Stimulated activated CD4-positive, alpha-beta T cell treated with anti-CD3 and anti-CD28 coated beads, Interleukin-2, amount 100 ng/mL, for 48 hours (primary cell): ENCODE results near the gene UBR3.
"Not testable (repeated sequence)": the region's sequence is repeated elsewhere in the genome, so short reads cannot be mapped to it uniquely, and the experiment has no call there.

ENCODE experiments used
- DNase-seq, 2 donors: peaks; one replicate each; pipeline ENCODE4 v3.0.0-alpha.2; 2020

Gene UBR3

DNA sequence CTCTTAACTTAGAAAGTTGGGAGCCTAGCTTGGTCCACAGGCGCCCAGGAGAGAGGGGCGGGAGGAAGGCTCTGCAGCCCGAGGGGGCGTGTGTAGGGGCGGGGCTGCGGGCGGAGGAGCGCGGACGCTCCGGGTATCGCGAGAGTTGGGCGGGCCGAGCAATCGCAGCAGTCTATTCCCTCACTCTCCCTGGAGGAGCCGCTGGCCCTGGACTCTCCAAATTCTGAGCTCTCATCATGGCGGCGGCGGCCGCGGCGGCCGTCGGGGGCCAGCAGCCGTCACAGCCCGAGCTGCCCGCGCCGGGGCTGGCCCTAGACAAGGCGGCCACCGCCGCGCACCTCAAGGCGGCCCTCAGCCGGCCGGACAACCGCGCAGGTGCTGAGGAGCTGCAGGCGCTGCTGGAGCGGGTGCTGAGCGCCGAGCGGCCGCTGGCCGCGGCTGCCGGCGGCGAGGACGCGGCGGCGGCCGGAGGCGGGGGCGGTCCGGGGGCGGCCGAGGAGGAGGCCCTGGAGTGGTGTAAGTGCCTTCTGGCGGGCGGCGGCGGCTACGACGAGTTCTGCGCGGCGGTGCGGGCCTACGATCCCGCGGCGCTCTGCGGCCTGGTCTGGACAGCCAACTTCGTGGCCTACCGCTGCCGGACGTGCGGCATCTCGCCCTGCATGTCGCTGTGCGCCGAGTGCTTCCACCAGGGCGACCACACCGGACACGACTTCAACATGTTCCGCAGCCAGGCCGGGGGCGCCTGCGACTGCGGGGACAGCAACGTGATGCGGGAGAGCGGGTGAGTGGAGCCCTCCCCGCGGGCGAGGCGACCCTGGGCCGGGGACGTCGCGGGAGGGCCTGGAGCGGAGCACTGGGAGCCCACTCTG is at the start of gene UBR3:
TSS of gene UBR3 (plus strand) at position 183 of the 869 bp plus-strand sequence. CDS start at position 237, 54 bp downstream.
- DNase-seq = peak; percentile 86 to 92

DNA sequence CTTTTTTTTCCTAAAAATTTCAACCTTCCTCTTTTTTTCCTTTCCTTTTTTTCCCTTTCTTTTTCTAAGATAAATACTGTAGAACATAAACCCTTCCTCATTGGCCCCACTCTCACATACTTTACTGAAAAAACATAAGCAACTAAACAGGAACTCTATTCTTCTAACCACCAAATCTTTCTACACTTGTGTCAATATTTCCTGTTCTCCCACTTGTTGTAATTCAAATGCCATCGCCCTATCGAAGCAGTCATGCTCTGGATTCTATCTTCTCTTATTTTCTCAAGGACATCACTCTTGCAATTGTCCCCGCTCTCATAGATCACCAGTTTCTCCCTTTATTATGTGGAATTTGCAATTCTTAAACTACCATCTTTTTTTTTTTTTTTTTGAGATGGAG is 48.8 kb upstream of the UBR3 start:
- DNase-seq = no peak

DNA sequence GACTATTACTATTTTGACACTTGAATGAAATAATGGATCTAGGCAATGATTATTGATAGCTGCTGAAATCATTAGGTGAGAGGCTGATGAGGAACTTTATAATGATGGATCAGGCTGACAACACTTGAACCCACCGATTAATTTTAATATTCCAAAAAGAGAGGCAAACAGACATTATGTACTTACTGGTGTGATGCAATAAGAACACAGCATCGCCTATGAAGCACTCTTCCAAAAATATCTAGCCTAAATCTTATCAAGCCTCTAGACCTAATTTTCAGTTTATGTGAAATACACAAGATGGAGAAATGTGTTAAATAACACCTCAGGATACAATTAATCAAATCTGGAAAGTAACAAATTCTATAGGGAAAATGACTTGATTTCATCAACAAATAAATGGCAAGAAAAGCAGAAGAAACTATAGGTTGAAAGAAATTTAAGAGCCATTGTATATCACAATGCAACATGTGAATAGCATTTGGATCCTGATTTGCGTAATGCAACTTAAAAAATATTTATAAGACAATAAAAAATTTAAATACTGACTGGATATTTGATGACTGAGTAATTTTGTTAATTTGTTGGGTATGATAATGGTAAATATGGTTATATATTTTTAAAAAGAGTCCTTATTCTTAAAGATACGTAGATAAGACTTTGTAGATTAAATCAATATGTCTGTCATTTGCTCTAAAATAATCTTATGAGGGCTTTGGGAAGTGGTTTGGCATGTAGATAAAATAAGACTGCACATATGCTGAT is 45.8 kb upstream of the UBR3 start:
- DNase-seq = no peak

DNA sequence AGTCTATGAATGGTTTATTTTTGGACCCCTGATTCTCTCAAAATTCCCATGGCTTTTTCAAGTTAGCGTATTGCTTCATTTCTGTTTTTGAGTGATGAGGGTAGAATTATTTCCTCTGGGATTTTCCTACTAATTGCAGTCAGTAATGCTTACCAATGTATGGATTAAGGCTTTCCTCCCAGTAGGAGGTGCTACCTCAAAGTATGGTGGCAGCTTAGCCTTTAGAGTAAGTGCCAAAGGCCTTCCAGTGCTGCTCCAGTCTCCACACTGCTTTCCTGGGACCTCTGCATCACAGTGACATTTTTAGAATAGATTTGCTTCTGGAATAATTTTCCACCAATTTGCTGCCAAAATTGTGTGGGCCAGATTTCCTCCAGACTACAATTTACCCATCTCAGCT is 44.7 kb upstream of the UBR3 start:
- no peak for DNase-seq

DNA sequence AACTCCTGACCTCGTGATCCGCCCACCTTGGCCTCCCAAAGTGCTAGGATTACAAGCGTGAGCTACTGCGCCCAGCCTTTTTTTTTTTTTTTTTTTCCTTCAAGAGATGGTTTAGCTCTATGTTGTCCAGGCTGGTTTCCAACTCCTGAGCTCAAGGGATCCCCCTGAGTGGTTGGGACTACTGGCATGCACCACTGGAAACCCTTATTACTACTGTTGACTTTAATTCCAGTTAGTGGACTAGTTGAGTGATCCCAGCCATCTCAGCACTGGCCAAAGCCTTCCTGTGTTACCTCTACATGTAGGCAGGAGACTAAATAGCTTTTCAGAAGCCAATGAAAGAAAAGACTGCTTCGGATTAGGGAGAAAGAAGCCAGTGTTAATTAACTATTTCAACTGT is 36.7 kb upstream of the UBR3 start:
- DNase-seq = no peak

DNA sequence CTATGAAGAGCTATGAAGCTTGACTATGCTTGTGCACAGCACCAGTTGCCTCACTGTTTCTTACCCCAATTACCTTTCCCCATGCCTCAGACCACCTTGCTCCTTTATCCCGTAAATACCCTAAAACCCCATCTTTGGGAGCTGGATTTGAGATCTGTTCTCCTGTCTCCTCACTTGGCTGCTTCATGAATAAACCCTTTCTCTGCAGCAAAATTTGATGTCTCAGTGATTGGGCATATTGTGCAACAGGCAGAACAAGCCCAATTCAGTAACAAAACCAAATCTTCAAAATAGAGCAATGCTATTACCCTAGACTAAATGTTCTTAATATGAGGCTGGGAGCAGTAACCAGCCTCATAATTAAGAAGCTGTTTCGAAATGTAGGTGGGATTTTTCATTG is 32.1 kb upstream of the UBR3 start:
- DNase-seq = no peak

DNA sequence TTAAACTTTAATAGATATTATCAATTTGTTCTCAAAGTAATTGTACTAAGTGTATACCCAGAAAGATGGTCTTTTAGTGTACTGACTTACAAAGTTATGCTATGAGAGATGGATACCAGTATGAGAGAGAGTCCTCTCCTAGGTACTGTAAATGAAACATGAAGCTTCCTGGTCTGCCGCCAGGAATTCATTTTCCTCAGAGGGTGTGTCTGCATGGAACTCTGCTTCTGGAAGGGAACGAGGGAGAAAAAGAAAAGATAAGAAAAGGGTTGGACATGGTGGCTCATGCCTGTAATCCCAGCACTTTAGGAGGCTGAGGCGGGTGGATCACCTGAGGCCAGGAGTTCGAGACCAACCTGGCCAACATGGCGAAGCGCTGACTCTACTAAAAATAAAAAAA is 30.8 kb upstream of the UBR3 start:
- DNase-seq = no peak

DNA sequence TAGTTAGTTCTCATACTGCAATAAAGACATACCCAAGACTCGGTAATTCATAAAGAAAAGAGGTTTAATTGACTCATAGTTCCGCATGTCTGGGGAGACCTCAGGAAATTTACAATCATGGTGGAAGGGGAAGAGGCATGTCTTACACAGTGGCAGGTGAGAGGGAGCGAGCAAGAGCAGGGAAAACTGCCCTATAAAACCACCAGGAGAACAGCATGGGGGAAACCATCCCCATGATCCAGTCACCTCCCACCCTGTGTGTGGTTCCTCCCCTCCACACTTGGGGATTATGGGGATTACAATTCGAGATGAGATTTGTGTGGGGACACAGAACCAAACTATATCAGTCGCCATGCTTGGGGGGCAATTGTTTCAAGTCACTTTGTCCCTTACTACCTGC is 29.7 kb upstream of the UBR3 start:
- DNase-seq = no peak

DNA sequence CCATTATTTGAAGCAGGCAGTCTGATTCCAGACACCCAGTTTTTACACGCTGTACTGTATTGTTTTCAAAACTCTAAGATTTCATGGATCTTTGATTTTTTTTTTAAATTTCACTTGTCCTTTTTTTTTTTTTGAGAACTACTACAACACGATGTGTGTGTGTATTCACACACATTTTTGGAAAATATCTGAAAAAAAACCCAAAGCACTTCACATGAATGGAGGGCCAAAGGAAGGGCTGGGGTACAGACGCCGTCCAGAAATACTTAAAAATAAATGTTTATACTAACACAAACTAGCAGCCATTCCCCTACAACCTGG is 28.9 kb upstream of the UBR3 start:
- DNase-seq = no peak

- peak; percentile 92 to 93 for DNase-seq
These were observed 28.3 kb upstream of the UBR3 start, which contains the start of gene SSB for GRCh38 chr2:169798718-169799592. Gene SSB, plus strand, starts transcription at chr2:169798871. Its CDS starts 2,090 bp downstream, at chr2:169800961.

DNA sequence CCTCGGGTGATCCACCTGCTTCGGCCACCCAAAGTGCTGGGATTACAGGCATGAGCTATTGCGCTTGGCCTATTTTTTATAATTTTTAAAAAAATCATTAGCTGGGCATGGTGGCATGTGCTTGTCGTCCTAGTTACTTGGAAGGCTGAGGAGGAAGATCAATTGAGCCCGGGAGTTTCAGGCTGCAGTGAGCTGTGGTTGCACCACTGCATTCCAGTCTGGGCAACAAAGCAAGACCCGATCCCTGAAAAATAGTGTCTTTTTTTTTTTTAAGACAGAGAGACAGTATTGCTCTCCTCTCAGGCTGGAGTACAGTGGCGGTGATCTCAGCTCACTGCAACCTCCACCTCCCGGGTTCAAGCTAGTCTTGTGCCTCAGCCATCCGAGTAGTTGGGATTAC is 23.8 kb upstream of the UBR3 start:
- DNase-seq = no peak

DNA sequence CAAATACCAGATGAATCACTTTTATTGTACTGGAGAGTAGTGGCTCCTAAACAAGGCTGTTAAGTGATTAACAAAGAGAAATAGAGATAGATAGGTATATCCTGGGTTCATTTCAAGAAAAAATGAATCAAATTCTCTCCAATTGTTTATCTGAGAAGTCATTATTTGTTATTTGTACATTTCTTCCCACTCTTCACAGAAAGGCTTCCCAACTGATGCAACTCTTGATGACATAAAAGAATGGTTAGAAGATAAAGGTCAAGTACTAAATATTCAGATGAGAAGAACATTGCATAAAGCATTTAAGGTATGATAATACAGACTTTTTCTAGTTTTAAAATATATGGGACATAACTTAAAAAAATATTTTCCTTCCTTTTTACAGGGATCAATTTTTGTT is 20.7 kb upstream of the UBR3 start:
- no peak for DNase-seq

GRCh38 chr2:169808221-169808620 is 19.0 kb upstream of the UBR3 start:
- DNase-seq = no peak

GRCh38 chr2:169815849-169816248 is 11.4 kb upstream of the UBR3 start:
- no peak for DNase-seq

- not testable (repeated sequence) for DNase-seq
These were observed 10.3 kb upstream of the UBR3 start for GRCh38 chr2:169816961-169817360.

- not testable (repeated sequence) for DNase-seq
These were observed 9.9 kb upstream of the UBR3 start for GRCh38 chr2:169817369-169817768.

- DNase-seq = no peak
These were observed 9.0 kb upstream of the UBR3 start for GRCh38 chr2:169818241-169818640.

- no peak for DNase-seq
These were observed 8.1 kb upstream of the UBR3 start for GRCh38 chr2:169819106-169819505.

- DNase-seq = not testable (repeated sequence)
These were observed 7.2 kb upstream of the UBR3 start for GRCh38 chr2:169820101-169820500.

GRCh38 chr2:169822036-169822435 is 5.2 kb upstream of the UBR3 start:
- no peak for DNase-seq

DNA sequence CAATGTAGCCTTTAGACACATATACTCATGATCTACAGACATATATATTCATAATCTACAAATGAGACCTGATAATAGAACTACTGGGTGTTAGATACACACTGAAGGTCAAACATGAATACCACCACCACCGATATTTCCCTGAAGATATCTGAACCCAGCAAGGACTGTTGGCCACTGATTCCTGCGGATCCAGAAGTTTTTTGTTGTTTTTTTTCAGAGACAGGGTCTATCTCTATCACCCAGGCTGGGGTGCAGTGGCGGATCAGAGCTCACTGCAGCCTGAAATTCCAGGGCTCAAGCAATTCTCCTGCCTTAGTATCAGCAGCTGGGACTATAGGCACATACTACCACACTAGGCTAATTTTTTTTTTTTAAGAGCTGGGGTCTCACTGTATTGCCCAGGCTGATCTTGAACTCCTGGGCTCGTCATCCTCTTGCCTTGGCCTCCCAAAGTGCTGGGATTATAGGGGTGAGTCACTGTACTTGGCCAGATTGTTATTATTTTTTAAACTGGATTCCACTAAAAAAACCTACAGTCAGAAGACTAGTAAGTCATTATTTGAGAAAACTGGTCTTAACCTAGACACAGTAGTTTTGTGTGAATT is 4.4 kb upstream of the UBR3 start:
- DNase-seq = no peak

DNA sequence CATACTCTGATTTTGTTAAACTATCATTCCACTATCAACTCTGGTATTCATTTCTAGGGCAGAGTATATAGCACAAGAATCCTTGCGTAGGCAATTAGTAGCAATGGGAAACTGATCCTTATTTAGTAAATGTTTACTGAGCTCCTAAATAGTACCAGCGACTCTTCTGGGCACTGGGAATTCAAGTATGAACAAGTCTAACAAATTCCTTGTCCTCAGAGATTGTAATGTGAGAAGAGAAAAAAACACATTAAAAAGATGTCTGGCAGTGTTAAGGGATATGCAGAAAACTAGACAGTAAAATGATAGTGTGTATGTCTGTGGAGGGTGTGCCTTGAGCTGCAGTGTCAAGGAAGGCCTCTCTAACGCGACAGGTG is 3.3 kb upstream of the UBR3 start:
- no peak for DNase-seq
